ENCODE results near the gene ATP6V0C.
"Not testable (repeated sequence)": the region's sequence is repeated elsewhere in the genome, so short reads cannot be mapped to it uniquely, and the experiment has no call there.

- TF ChIP-seq CTCF (optimal IDR thresholded peaks at IDR 0.05 in 1 of 3, IDR thresholded peaks at IDR 0.05 in 1 of 3, conservative IDR thresholded peaks at IDR 0.05 in 1 of 3; ENCODE audit: extremely low read depth in 1 of 3, insufficient read depth in 2 of 3, low read length in 3 of 3); EZH2 (IDR thresholded peaks at IDR 0.05; ENCODE audit: low read length): not testable (repeated sequence)
These were observed 26.2 kb downstream of the ATP6V0C start for GRCh38 chr16:2539845-2540458.

Measured in keratinocyte (primary cell).